OCI-LY7 (cell line): ENCODE measurements around the gene MAMDC2. TPM values are rescaled to one million over a fixed set of nuclear protein-coding genes. Genes with fewer than 3 reads are reported as not detected.

ENCODE experiments used
- BruUV-seq: library from RNA; stranded (reverse); fragments of 400-500 nt; replicated peaks from 2 replicates; lab custom pipeline; 2021; lab: Mats Ljungman, UMichigan
- CTCF ChIA-PET: fragments of 300-600 bp; sonication (Branson Sonifier 250); formaldehyde crosslinking; loops from one replicate; lab custom pipeline; 2022; ENCODE audit warnings: antibody characterized with exemption; ENCODE audit not compliant: unreplicated experiment; lab: Charles Lee
- POLR2A ChIA-PET: fragments of 300-600 bp; sonication (Branson Sonifier 250); formaldehyde crosslinking; loops from one replicate; lab custom pipeline; 2022; ENCODE audit warnings: antibody characterized with exemption; lab: Charles Lee
- DNase-seq: peaks from one replicate; pipeline ENCODE4 v3.0.0-alpha.2; 2015; ENCODE audit warnings: low spot score
- H2AFZ ChIP-seq: fragments of 200-600 bp; sonication (generic), shearing (Covaris generic); 2 replicates; pipeline ENCODE4 v1.6.1; 2014; ENCODE audit warnings: mild to moderate bottlenecking, antibody characterized with exemption, low read length, moderate library complexity
- H3K27ac ChIP-seq: fragments of 200-600 bp; sonication (generic); 2 replicates; pipeline ENCODE4 v1.5.1; 2014; ENCODE audit warnings: mixed run types, low read depth, mild to moderate bottlenecking, moderate library complexity, low read length, inconsistent platforms; ENCODE audit not compliant: poor library complexity, severe bottlenecking
- H3K36me3 ChIP-seq: fragments of 200-600 bp; sonication (generic); 2 replicates; pipeline ENCODE4 v1.6.1; 2014; ENCODE audit warnings: mild to moderate bottlenecking, antibody characterized with exemption, low read length, moderate library complexity, mixed read lengths; ENCODE audit not compliant: insufficient read depth
- H3K4me1 ChIP-seq: fragments of 200-600 bp; sonication (generic); 2 replicates; pipeline ENCODE4 v1.5.1; 2014; ENCODE audit warnings: mild to moderate bottlenecking, low read length; ENCODE audit not compliant: insufficient read depth, poor library complexity, severe bottlenecking
- H3K4me2 ChIP-seq: fragments of 200-600 bp; sonication (generic); 2 replicates; pipeline ENCODE4 v1.6.1; 2014; ENCODE audit warnings: mild to moderate bottlenecking, low read length
- H3K4me3 ChIP-seq: fragments of 200-600 bp; sonication (generic); 2 replicates; pipeline ENCODE4 v1.5.1; 2014; ENCODE audit warnings: mild to moderate bottlenecking, low read depth, low read length; ENCODE audit not compliant: poor library complexity, severe bottlenecking
- H3K79me2 ChIP-seq: fragments of 200-600 bp; sonication (generic); 2 replicates; pipeline ENCODE4 v1.6.1; 2016; ENCODE audit warnings: low read depth, mild to moderate bottlenecking, low read length, moderate library complexity, mixed read lengths; ENCODE audit not compliant: insufficient read depth
- H3K9me2 ChIP-seq: fragments of 200-600 bp; sonication (generic); 2 replicates; pipeline ENCODE4 v1.6.1; 2016; ENCODE audit warnings: mild to moderate bottlenecking, low read length, mixed read lengths; ENCODE audit not compliant: insufficient read depth
- H3K9me3 ChIP-seq: fragments of 200-600 bp; sonication (generic); 2 replicates; pipeline ENCODE4 v1.6.1; 2014; ENCODE audit warnings: mild to moderate bottlenecking, mixed run types, low read length, mixed read lengths
- H4K20me1 ChIP-seq: fragments of 200-600 bp; sonication (generic); 2 replicates; pipeline ENCODE4 v1.6.1; 2014; ENCODE audit warnings: mild to moderate bottlenecking, antibody characterized with exemption, low read length, moderate library complexity, mixed read lengths; ENCODE audit not compliant: insufficient read depth
- EZH2phosphoT487 ChIP-seq: fragments of 200-600 bp; sonication (generic); IDR thresholded peaks from 2 replicates; pipeline ENCODE4 v1.6.1; 2018; ENCODE audit warnings: low read depth, borderline replicate concordance, mild to moderate bottlenecking, mixed run types, antibody characterized with exemption, low read length, moderate library complexity, mixed read lengths
- intact Hi-C: fragments of 100-400 bp; cut with micrococcal nuclease; formaldehyde crosslinking; loops from one replicate; pipeline ENCODE4 v1.10.0; 2022; ENCODE audit not compliant: unreplicated experiment
- total RNA-seq, 2 experiments: library from RNA; depleted of rRNA in 1 of 2; stranded (reverse); fragments of >200 nt in 1 of 2; shearing (Covaris generic) in 1 of 2; gene quantifications; 2 replicates each; pipeline ENCODE4 v1.2.3, GENCODE V29; 2014 to 2022
- TF ChIP-seq, protein P1 (sequence below): fragments of 200-600 bp; sonication (generic); conservative IDR thresholded peaks from 2 replicates; pipeline ENCODE4 v1.5.1; 2014; ENCODE audit warnings: mild to moderate bottlenecking, antibody characterized with exemption, low read length, moderate library complexity, mixed read lengths

MAMDC2 gene
- total RNA-seq, 2 experiments from 2014 or later: not detected

GRCh38 chr9:70160686-70161600 lies 117.3 kb downstream of the MAMDC2 start:
- Histone ChIP-seq H3K4me2 (no peak overlapping the region), H3K4me1 (no peaks in the 10 kb centered on the region), H3K79me2 (no peaks in the 10 kb centered on the region), H3K4me3 (no peak overlapping the region), H3K36me3 (no peaks in the 10 kb centered on the region), H3K9me2 (no peaks in the 10 kb centered on the region), H3K9me3 (no peaks in the 10 kb centered on the region), H2AFZ (no peak overlapping the region), H3K27ac (no peak overlapping the region), H4K20me1 (no peaks in the 10 kb centered on the region)
- ChIA-PET POLR2A (no interaction called here), CTCF (no interaction called here)
- DNase-seq: no peak
- intact Hi-C loops: no loop called here
- BruUV-seq: no TSS peak
- TF ChIP-seq EZH2phosphoT487: no peak
- TF ChIP-seq, protein P1, sequence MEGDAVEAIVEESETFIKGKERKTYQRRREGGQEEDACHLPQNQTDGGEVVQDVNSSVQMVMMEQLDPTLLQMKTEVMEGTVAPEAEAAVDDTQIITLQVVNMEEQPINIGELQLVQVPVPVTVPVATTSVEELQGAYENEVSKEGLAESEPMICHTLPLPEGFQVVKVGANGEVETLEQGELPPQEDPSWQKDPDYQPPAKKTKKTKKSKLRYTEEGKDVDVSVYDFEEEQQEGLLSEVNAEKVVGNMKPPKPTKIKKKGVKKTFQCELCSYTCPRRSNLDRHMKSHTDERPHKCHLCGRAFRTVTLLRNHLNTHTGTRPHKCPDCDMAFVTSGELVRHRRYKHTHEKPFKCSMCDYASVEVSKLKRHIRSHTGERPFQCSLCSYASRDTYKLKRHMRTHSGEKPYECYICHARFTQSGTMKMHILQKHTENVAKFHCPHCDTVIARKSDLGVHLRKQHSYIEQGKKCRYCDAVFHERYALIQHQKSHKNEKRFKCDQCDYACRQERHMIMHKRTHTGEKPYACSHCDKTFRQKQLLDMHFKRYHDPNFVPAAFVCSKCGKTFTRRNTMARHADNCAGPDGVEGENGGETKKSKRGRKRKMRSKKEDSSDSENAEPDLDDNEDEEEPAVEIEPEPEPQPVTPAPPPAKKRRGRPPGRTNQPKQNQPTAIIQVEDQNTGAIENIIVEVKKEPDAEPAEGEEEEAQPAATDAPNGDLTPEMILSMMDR: no peak

DNA sequence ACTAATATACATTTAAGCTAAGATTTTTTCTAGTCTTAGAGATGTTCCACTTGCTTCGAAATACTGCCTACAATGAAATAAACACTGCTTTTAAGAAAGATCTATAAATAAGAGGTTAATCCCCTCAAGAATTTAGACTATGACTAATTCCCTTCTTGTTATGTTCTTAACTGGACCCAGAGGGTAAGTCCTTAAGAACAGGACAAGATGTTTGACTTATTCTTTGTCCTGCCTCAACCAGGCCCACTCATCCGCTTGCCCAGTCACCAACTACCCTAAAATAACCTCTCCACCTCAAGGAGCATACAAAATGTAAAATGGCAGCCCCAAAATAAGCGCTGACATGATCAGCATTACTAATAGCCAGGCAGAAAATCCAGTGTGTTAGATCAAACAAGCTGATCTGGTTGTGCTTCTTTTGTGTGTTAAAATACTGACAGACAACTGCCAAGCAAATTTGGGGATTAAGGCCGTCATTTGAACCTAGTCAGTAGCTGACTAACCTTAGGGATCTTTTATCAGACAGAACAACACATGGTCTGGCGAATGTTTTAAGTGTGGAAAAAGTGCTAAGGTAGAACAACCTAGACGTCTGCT lies 121.5 kb downstream of the MAMDC2 start:
- Histone ChIP-seq H2AFZ (no peak overlapping the region), H4K20me1 (no peaks in the 10 kb centered on the region), H3K4me1 (no peaks in the 10 kb centered on the region), H3K27ac (no peak overlapping the region), H3K9me3 (no peaks in the 10 kb centered on the region), H3K4me3 (no peak overlapping the region), H3K36me3 (no peaks in the 10 kb centered on the region), H3K4me2 (no peak overlapping the region), H3K79me2 (no peaks in the 10 kb centered on the region), H3K9me2 (no peaks in the 10 kb centered on the region)
- ChIA-PET POLR2A (interaction anchor here (0.6 kb wide), 1 partner anchor 1150 kb away, joined by 3 read pairs; no protein-coding TSS in a partner anchor), CTCF (no interaction called here)
- DNase-seq: no peak
- intact Hi-C loops: no loop called here
- no TSS peak for BruUV-seq
- no peak for TF ChIP-seq EZH2phosphoT487
- TF ChIP-seq, protein P1: no peak

DNA sequence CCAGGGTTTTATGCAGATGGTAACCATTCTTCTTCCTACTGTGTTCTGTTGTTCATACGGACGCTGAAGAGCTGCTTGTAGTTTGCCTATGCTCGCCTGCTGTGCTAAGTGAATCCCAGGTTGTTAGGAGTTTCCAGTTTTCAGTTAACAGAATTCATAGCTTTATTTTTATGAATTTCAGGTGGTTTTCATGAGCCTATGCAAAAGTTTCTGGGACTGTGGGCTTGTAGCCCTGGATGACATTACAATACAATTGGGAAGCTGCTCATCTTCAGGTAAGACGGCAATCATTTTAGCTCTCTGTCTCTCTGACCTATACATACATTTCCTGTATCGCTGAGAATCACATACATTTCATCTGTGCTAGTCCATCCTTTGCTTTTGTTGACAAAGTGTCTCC lies 124.9 kb downstream of the MAMDC2 start:
- H4K20me1 ChIP-seq: no peaks in the 10 kb centered on the region
- no peak overlapping the region for H3K27ac ChIP-seq
- no peaks in the 10 kb centered on the region for H3K79me2 ChIP-seq
- TF ChIP-seq EZH2phosphoT487: no peak
- TF ChIP-seq, protein P1: no peak
- H3K4me3 ChIP-seq: no peak overlapping the region
- POLR2A ChIA-PET: interaction anchor here (0.5 kb wide), 1 partner anchor 150 kb away, joined by 4 read pairs; no protein-coding TSS in a partner anchor
- H3K36me3 ChIP-seq: no peaks in the 10 kb centered on the region
- no peak for DNase-seq
- no peaks in the 10 kb centered on the region for H3K9me2 ChIP-seq
- no TSS peak for BruUV-seq
- H3K4me1 ChIP-seq: no peaks in the 10 kb centered on the region
- H3K4me2 ChIP-seq: no peak overlapping the region
- H3K9me3 ChIP-seq: no peaks in the 10 kb centered on the region
- no peak overlapping the region for H2AFZ ChIP-seq
- CTCF ChIA-PET: no interaction called here
- intact Hi-C loops: no loop called here
